GM23338 (cell line): ENCODE measurements around the gene PCNT. TPM values are rescaled to one million over a fixed set of nuclear protein-coding genes. Genes with fewer than 3 reads are reported as not detected.

Experiments
- ATAC-seq: fragments of 200-7000 bp; cut with Tn5 transposase; 3 replicates; pipeline ENCODE4 v1.9.1; 2020
- DNase-seq: peaks from one replicate; pipeline ENCODE4 v3.0.0-alpha.2; 2015; ENCODE audit warnings: low spot score
- H2AFZ ChIP-seq: fragments of 200-600 bp; sonication (generic); 2 replicates; pipeline ENCODE4 v1.8.0; 2016; ENCODE audit warnings: antibody characterized with exemption, mild to moderate bottlenecking, moderate library complexity
- H3F3A ChIP-seq: fragments of 200-600 bp; sonication (generic); replicated peaks from 2 replicates; pipeline ENCODE4 v1.8.0; 2017; ENCODE audit warnings: antibody characterized with exemption, mixed run types, low read depth
- H3K27ac ChIP-seq: fragments of 200-600 bp; sonication (generic); 2 replicates; pipeline ENCODE4 v1.6.1; 2016; ENCODE audit warnings: low read depth
- H3K27me3 ChIP-seq: fragments of 200-600 bp; sonication (generic); 2 replicates; pipeline ENCODE4 v1.8.0; 2016; ENCODE audit warnings: mild to moderate bottlenecking, mixed run types, moderate library complexity; ENCODE audit not compliant: insufficient read depth
- H3K36me3 ChIP-seq: fragments of 200-600 bp; sonication (generic); 2 replicates; pipeline ENCODE4 v1.8.0; 2016; ENCODE audit warnings: mild to moderate bottlenecking; ENCODE audit not compliant: insufficient read depth
- H3K4me1 ChIP-seq: fragments of 200-600 bp; sonication (generic); 2 replicates; pipeline ENCODE4 v1.8.0; 2016; ENCODE audit warnings: mild to moderate bottlenecking, moderate library complexity; ENCODE audit not compliant: insufficient read depth
- H3K4me2 ChIP-seq: fragments of 200-600 bp; sonication (generic); 2 replicates; pipeline ENCODE4 v1.7.1; 2017; ENCODE audit warnings: mixed run types
- H3K4me3 ChIP-seq: fragments of 200-600 bp; sonication (generic); 2 replicates; pipeline ENCODE4 v1.6.1; 2016; ENCODE audit warnings: mixed run types
- H3K79me2 ChIP-seq: fragments of 200-600 bp; sonication (generic); replicated peaks from 2 replicates; pipeline ENCODE4 v1.8.0; 2017; ENCODE audit warnings: mild to moderate bottlenecking; ENCODE audit not compliant: insufficient read depth
- H3K9me2 ChIP-seq: fragments of 200-600 bp; sonication (generic); 2 replicates; pipeline ENCODE4 v1.8.0; 2017; ENCODE audit not compliant: insufficient read depth
- H4K20me1 ChIP-seq: fragments of 200-600 bp; sonication (generic); replicated peaks from 2 replicates; pipeline ENCODE4 v1.8.0; 2017; ENCODE audit warnings: mild to moderate bottlenecking; ENCODE audit not compliant: insufficient read depth
- H3K27ac Mint-ChIP-seq: 2 replicates; pipeline ENCODE4 v1.8.0; 2020; ENCODE audit warnings: inconsistent platforms, mild to moderate bottlenecking, moderate library complexity, mixed read lengths
- H3K27me3 Mint-ChIP-seq: 3 replicates; pipeline ENCODE4 v1.8.0; 2022; ENCODE audit warnings: low read depth, mild to moderate bottlenecking, moderate library complexity, mixed read lengths, inconsistent platforms; ENCODE audit not compliant: insufficient read depth, poor library complexity
- H3K36me3 Mint-ChIP-seq: 3 replicates; pipeline ENCODE4 v1.8.0; 2021; ENCODE audit warnings: low read depth, mild to moderate bottlenecking, inconsistent platforms, moderate library complexity, mixed read lengths
- H3K4me1 Mint-ChIP-seq: 3 replicates; pipeline ENCODE4 v1.8.0; 2020; ENCODE audit warnings: mild to moderate bottlenecking, inconsistent platforms, mixed read lengths
- H3K4me3 Mint-ChIP-seq: 3 replicates; pipeline ENCODE4 v1.8.0; 2021; ENCODE audit warnings: moderate library complexity, mild to moderate bottlenecking, inconsistent platforms, mixed read lengths
- H3K9me3 Mint-ChIP-seq: 3 replicates; pipeline ENCODE4 v1.8.0; 2020; ENCODE audit warnings: moderate library complexity, mild to moderate bottlenecking, inconsistent platforms, mixed read lengths
- CREB1 ChIP-seq: fragments of 250-450 bp; sonication (Bioruptor Pico); IDR thresholded peaks from 2 replicates; pipeline ENCODE4 v1.5.0; 2020; ENCODE audit warnings: low read depth, mild to moderate bottlenecking, moderate library complexity
- EZH2 ChIP-seq: fragments of 200-600 bp; sonication (generic); IDR thresholded peaks from one replicate; pipeline ENCODE4 v1.8.0; 2017; ENCODE audit warnings: antibody characterized with exemption, mild to moderate bottlenecking, low read depth; ENCODE audit not compliant: unreplicated experiment
- EZH2phosphoT487 ChIP-seq: fragments of 200-600 bp; sonication (generic); IDR thresholded peaks from one replicate; pipeline ENCODE4 v1.8.1; 2018; ENCODE audit warnings: antibody characterized with exemption; ENCODE audit not compliant: unreplicated experiment
- NANOG ChIP-seq: IDR thresholded peaks from 2 replicates; pipeline ENCODE4 v1.6.1; 2016; ENCODE audit warnings: antibody characterized with exemption, borderline replicate concordance
- ZNF114 ChIP-seq: fragments of 250-450 bp; sonication (Bioruptor Pico); IDR thresholded peaks from 2 replicates; pipeline ENCODE4 v1.5.0; 2020; ENCODE audit warnings: mild to moderate bottlenecking, moderate library complexity
- ZNF331 ChIP-seq: fragments of 250-450 bp; sonication (Bioruptor Pico); IDR thresholded peaks from 2 replicates; pipeline ENCODE4 v1.5.0; 2020; ENCODE audit warnings: low read depth, mild to moderate bottlenecking, moderate library complexity
- polyA plus RNA-seq: library from polyadenylated mRNA; unstranded; fragments of >200 nt; fragmentation: Nextera tagmentation; extraction: Ambion mirVana; gene quantifications from 2 replicates; pipeline ENCODE4 v1.2.1, GENCODE V29; 2016
- total RNA-seq: library from RNA; depleted of rRNA; stranded (reverse); fragments of >200 nt; shearing (Covaris generic); gene quantifications from 2 replicates; pipeline ENCODE4 v1.2.3, GENCODE V29; 2014
- TF ChIP-seq, protein P1 (sequence below), 2 experiments: fragments of 200-600 bp in 1 of 2; sonication (generic) in 1 of 2; conservative IDR thresholded peaks; 2 replicates each; pipeline versions ENCODE4 v1.5.1 to v1.6.1; 2016 to 2017; ENCODE audit warnings: antibody characterized with exemption in 2 of 2, low read depth in 2 of 2, mild to moderate bottlenecking in 2 of 2, moderate library complexity in 1 of 2
- TF ChIP-seq, protein P2 (sequence below): IDR thresholded peaks from one replicate; pipeline ENCODE4 v1.6.1; 2018; ENCODE audit warnings: antibody characterized with exemption; ENCODE audit not compliant: unreplicated experiment

The PCNT gene
- total and polyA plus RNA-seq, 2 experiments from 2014 or later, result 39.6 to 46.1 TPM

DNA sequence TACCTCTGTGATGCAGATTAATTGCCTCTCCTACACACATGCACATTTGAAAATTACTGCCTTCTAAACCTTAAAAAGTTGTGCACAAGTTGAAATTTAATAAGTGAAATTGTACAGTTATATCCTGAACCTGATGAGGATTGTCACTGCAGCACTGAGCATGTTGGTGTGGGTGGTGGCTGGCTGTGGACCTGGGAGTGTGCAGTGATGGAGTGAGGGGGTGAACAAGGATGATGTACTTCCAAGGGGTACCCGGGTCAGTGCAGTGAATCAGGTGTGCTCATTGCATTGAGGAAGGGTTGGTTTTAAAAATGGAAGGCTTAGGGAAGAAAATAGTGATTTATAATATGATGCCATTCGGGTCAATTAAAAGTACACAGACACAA, 158.9 kb downstream of the PCNT start:
- Histone ChIP-seq H3K27ac (no peak overlapping the region), H3K36me3 (0 out of 2 replicates have a peak, but pooled peaks cover 5% of the 10 kb centered on the region), H2AFZ (no peak overlapping the region), H3F3A (no peaks in the 10 kb centered on the region), H3K79me2 (peaks cover 24% of the 10 kb centered on the region; the same call in 1 of the 2 replicates), H3K4me2 (no peak overlapping the region), H4K20me1 (peaks cover 18% of the 10 kb centered on the region; the same call in 1 of the 2 replicates), H3K9me2 (no peaks in the 10 kb centered on the region), H3K4me1 (no peaks in the 10 kb centered on the region), H3K27me3 (no peaks in the 10 kb centered on the region), H3K4me3 (no peak overlapping the region)
- Mint-ChIP-seq H3K9me3 (no peaks in the 10 kb centered on the region), H3K36me3 (no peaks in the 10 kb centered on the region; the same call in 2 of the 3 replicates), H3K4me3 (no peak overlapping the region), H3K27ac (no peak overlapping the region), H3K27me3 (peaks cover 2% of the 10 kb centered on the region), H3K4me1 (no peaks in the 10 kb centered on the region)
- DNase-seq, result no peak
- TF ChIP-seq NANOG (no peak), ZNF331 (CRISPR knock-in tag) (no peak), ZNF114 (CRISPR knock-in tag) (no peak), EZH2phosphoT487 (no peak), CREB1 (CRISPR knock-in tag) (no peak)
- TF ChIP-seq, protein P1, sequence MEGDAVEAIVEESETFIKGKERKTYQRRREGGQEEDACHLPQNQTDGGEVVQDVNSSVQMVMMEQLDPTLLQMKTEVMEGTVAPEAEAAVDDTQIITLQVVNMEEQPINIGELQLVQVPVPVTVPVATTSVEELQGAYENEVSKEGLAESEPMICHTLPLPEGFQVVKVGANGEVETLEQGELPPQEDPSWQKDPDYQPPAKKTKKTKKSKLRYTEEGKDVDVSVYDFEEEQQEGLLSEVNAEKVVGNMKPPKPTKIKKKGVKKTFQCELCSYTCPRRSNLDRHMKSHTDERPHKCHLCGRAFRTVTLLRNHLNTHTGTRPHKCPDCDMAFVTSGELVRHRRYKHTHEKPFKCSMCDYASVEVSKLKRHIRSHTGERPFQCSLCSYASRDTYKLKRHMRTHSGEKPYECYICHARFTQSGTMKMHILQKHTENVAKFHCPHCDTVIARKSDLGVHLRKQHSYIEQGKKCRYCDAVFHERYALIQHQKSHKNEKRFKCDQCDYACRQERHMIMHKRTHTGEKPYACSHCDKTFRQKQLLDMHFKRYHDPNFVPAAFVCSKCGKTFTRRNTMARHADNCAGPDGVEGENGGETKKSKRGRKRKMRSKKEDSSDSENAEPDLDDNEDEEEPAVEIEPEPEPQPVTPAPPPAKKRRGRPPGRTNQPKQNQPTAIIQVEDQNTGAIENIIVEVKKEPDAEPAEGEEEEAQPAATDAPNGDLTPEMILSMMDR (conservative IDR thresholded peaks at IDR 0.05; ENCODE audit: low read depth in 2 of 2), result no peak
- no peak for ATAC-seq

DNA sequence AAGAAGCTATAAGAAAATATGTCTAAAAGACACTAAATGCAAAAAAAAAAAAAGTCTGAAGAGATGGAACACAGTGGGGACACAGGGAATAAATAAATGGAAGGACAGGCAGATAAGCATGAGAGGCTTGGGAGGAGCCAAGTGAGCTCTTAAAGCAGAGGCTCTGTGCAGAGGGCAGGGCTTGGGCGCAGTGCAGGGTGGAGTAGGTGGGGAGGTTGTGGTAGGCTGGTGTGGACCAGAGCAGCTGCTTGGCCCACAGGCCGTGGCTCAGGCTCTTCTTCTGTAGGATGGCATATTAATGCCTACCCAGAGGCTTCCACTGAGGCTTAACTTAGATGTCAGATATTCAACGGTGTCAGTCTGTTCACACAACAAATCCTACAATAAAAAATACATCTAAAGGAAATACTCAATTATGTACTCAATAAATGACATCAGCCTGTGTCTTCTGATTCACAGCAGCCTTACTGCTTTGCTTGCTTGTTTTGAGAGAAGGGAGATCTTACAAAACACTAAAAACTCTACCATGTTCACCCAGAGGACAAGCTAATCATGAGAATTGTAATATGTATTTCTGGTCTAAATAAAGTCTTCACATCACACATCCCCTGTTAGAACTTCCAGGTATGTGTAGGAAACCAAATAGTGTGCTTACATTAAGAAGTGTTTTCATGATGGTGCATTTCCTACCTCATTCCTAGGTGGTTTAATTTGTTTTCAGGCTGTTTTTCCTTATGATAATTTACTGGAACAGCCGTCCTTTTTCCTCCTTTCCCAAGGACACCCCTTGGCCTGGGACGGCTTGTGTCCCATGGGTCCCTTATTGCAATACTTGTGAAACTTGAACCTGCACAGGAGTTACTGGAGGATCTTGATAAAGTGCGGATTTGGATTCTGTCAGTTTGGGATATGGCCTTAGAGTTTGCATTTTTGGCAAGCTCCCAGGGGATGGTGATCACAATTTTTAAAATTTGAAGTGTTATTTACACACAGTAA, 159.6 kb downstream of the PCNT start:
- Histone ChIP-seq H2AFZ (no peak overlapping the region), H3K4me2 (no peak overlapping the region), H3K27ac (no peak overlapping the region), H3K27me3 (no peaks in the 10 kb centered on the region), H3K9me2 (no peaks in the 10 kb centered on the region), H3K79me2 (peaks cover 24% of the 10 kb centered on the region; the same call in 1 of the 2 replicates), H3K4me3 (no peak overlapping the region), H3F3A (no peaks in the 10 kb centered on the region), H4K20me1 (peaks cover 18% of the 10 kb centered on the region; the same call in 1 of the 2 replicates), H3K4me1 (no peaks in the 10 kb centered on the region), H3K36me3 (0 out of 2 replicates have a peak, but pooled peaks cover 5% of the 10 kb centered on the region)
- H3K4me1 Mint-ChIP-seq, result no peaks in the 10 kb centered on the region
- no peaks in the 10 kb centered on the region; the same call in 2 of the 3 replicates for H3K36me3 Mint-ChIP-seq
- peaks cover 2% of the 10 kb centered on the region for H3K27me3 Mint-ChIP-seq
- no peaks in the 10 kb centered on the region for H3K9me3 Mint-ChIP-seq
- ATAC-seq (peak; percentile 56; the same call in 2 of the 3 replicates), DNase-seq (no peak)
- H3K27ac Mint-ChIP-seq, result no peak overlapping the region
- H3K4me3 Mint-ChIP-seq, result no peak overlapping the region
- TF ChIP-seq, protein P2, sequence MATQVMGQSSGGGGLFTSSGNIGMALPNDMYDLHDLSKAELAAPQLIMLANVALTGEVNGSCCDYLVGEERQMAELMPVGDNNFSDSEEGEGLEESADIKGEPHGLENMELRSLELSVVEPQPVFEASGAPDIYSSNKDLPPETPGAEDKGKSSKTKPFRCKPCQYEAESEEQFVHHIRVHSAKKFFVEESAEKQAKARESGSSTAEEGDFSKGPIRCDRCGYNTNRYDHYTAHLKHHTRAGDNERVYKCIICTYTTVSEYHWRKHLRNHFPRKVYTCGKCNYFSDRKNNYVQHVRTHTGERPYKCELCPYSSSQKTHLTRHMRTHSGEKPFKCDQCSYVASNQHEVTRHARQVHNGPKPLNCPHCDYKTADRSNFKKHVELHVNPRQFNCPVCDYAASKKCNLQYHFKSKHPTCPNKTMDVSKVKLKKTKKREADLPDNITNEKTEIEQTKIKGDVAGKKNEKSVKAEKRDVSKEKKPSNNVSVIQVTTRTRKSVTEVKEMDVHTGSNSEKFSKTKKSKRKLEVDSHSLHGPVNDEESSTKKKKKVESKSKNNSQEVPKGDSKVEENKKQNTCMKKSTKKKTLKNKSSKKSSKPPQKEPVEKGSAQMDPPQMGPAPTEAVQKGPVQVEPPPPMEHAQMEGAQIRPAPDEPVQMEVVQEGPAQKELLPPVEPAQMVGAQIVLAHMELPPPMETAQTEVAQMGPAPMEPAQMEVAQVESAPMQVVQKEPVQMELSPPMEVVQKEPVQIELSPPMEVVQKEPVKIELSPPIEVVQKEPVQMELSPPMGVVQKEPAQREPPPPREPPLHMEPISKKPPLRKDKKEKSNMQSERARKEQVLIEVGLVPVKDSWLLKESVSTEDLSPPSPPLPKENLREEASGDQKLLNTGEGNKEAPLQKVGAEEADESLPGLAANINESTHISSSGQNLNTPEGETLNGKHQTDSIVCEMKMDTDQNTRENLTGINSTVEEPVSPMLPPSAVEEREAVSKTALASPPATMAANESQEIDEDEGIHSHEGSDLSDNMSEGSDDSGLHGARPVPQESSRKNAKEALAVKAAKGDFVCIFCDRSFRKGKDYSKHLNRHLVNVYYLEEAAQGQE, result no peak
- no peak for TF ChIP-seq EZH2
- TF ChIP-seq CREB1 (CRISPR knock-in tag), result no peak
